ENCODE measurements around the gene PVRIG. TPM values are rescaled to one million over a fixed set of nuclear protein-coding genes. Genes with fewer than 3 reads are reported as not detected.
"Not testable (repeated sequence)": the region's sequence is repeated elsewhere in the genome, so short reads cannot be mapped to it uniquely, and the experiment has no call there.

The PVRIG gene
- total and polyA plus RNA-seq, 2 experiments from 2014 or later: 1.4 TPM; not detected in 1

DNA sequence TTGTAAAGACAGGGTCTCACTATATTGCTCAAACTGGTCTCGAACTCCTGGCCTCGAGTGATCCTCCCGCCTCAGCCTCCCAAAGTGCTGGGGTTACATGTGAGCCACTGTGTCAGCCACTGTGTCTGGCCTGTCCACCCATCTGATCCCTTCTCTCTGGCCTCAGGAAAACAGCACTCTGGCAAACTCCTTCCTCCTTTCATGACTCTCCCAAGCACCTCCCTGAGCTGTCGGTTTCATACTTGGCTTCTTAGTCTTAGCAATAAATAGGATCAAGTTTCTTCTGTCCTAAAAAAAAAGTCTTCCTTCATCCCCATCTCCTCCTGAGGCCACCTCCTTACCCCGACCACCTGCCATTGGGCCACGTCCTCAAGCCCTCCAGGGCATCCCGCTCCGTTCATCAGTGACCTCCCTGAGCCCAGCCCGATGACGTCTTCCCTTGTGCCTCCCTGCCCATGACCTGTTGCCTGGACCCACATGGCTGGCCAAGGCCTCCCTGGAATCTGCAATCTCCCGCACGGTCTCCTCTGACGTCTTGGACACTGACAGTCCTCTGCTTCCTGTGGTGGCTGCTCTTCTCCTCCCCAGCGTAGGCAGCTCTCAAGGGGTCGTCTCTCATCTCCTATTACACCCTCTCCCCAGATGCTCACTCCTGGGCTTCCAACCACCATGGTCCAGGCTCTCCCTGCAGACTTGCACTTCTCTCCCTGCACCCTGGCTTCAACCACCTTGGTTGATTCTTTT lies 26.5 kb downstream of the PVRIG start:
- 81% methylated on average over 15 of the region's 15 CpGs for WGBS (ENCODE audit: low lambda C conversion rate, missing lambda C conversion rate)

GRCh38 chr7:100246865-100247137 lies 27.1 kb downstream of the PVRIG start:
- H3K9me2 ChIP-seq (replicated peaks; ENCODE audit: insufficient read depth); DNase-seq (ENCODE audit: low spot score); H3K9me3 ChIP-seq (ENCODE audit: low read depth); H2AFZ ChIP-seq; H3K4me2 ChIP-seq; H4K20me1 ChIP-seq (ENCODE audit: insufficient read depth, poor library complexity, severe bottlenecking); H3K27me3 ChIP-seq; H3K36me3 ChIP-seq (replicated peaks; ENCODE audit: insufficient read depth, low read depth); H3K4me3 ChIP-seq: not testable (repeated sequence)
- Histone ChIP-seq H3K79me2 (peaks cover 44% of the 10 kb centered on the region), H3K4me1 (ENCODE audit: insufficient read depth) (peaks cover 11% of the 10 kb centered on the region), H3K27ac (peak overlapping the region; percentile 89)
- 94% methylated on average over 9 of the region's 9 CpGs for WGBS (ENCODE audit: low lambda C conversion rate, missing lambda C conversion rate)

More for the DNA sequence above, 26.5 kb downstream of the PVRIG start:
- H3K36me3 ChIP-seq (replicated peaks; ENCODE audit: insufficient read depth, low read depth); H3K9me2 ChIP-seq (replicated peaks; ENCODE audit: insufficient read depth); H3K4me2 ChIP-seq; DNase-seq (ENCODE audit: low spot score); H4K20me1 ChIP-seq (ENCODE audit: insufficient read depth, poor library complexity, severe bottlenecking); H3K27me3 ChIP-seq; H3K27ac ChIP-seq; H2AFZ ChIP-seq; H3K4me3 ChIP-seq; H3K9me3 ChIP-seq (ENCODE audit: low read depth): not testable (repeated sequence)
- peaks cover 44% of the 10 kb centered on the region for H3K79me2 ChIP-seq
- H3K4me1 ChIP-seq (ENCODE audit: insufficient read depth): peaks cover 11% of the 10 kb centered on the region

DNA sequence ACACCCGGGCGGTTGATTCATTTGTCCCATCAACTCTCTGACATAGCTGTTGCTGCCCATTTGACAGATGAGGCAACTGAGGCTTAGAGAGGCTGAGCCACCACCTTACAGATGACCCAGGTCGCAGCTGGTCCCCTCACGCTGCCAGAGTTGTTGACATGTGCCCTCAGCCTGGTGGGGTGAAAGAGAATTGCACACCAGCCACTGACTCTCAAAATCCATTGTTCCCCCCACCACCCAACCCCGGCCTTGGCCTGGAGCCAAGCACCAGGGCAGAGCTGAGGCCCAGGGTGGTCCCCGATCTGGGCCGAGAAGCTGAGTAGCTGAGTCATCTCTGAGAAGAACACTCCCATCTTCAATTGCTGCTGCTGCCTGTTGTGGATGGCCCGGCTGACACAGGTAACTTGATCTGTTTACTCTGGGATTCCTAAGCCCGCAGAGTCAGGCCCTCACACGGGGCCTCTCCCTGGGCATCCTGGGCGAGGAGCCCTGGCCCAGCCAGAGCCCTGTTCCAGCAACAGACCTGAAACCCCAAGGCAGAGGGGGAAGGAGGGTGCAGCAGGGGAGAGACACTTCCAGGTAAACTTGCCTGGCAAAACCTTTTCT lies 27.5 kb downstream of the PVRIG start:
- no peak for TF ChIP-seq EZH2 (IDR thresholded peaks at IDR 0.05; ENCODE audit: borderline replicate concordance)
- TF ChIP-seq, protein P1, sequence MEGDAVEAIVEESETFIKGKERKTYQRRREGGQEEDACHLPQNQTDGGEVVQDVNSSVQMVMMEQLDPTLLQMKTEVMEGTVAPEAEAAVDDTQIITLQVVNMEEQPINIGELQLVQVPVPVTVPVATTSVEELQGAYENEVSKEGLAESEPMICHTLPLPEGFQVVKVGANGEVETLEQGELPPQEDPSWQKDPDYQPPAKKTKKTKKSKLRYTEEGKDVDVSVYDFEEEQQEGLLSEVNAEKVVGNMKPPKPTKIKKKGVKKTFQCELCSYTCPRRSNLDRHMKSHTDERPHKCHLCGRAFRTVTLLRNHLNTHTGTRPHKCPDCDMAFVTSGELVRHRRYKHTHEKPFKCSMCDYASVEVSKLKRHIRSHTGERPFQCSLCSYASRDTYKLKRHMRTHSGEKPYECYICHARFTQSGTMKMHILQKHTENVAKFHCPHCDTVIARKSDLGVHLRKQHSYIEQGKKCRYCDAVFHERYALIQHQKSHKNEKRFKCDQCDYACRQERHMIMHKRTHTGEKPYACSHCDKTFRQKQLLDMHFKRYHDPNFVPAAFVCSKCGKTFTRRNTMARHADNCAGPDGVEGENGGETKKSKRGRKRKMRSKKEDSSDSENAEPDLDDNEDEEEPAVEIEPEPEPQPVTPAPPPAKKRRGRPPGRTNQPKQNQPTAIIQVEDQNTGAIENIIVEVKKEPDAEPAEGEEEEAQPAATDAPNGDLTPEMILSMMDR (IDR thresholded peaks at IDR 0.05; ENCODE audit: poor library complexity): no peak
- no peak for TF ChIP-seq EZH2phosphoT487 (IDR thresholded peaks at IDR 0.05; ENCODE audit: low read depth, severe bottlenecking, unreplicated experiment)
- no peaks in the 10 kb centered on the region for H3K27me3 ChIP-seq
- H3K27ac ChIP-seq: peak overlapping the region; percentile 89
- H3K36me3 ChIP-seq (replicated peaks; ENCODE audit: insufficient read depth, low read depth): no peaks in the 10 kb centered on the region
- peaks cover 41% of the 10 kb centered on the region for H3K79me2 ChIP-seq
- H3K9me3 ChIP-seq (ENCODE audit: low read depth): no peaks in the 10 kb centered on the region
- peaks cover 11% of the 10 kb centered on the region for H3K4me1 ChIP-seq (ENCODE audit: insufficient read depth)
- no peaks in the 10 kb centered on the region for H4K20me1 ChIP-seq (ENCODE audit: insufficient read depth, poor library complexity, severe bottlenecking)
- peak overlapping the region; percentile 31 for H3K4me2 ChIP-seq
- H2AFZ ChIP-seq: no peak overlapping the region
- no peak overlapping the region for H3K4me3 ChIP-seq
- peak; percentile 86 for DNase-seq (ENCODE audit: low spot score)
- no peaks in the 10 kb centered on the region for H3K9me2 ChIP-seq (replicated peaks; ENCODE audit: insufficient read depth)
- WGBS (ENCODE audit: low lambda C conversion rate, missing lambda C conversion rate): 32% methylated on average over 11 of the region's 11 CpGs

DNA sequence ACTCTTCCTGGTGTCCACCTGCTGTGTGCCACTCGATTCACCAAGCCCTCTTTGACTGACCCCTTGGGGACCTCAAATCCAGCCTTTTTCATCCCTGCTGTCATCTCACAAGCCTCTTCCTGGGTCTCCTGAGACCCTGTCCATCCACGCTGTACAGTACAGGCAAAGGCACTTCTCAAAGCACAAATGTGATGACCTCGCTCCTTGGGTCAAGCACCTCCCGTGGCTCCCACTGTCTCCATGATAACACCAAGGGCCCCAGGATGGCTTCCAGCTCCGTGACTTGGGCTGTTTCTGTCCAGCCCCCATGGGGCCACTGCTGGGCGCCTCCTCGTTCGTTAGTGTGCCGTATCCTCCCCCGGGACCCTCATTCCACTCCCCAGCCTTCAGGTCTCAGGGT lies 28.7 kb downstream of the PVRIG start:
- Histone ChIP-seq H3K4me1 (ENCODE audit: insufficient read depth) (peaks cover 11% of the 10 kb centered on the region), H3K4me2 (no peak overlapping the region), H4K20me1 (ENCODE audit: insufficient read depth, poor library complexity, severe bottlenecking) (no peaks in the 10 kb centered on the region), H3K27me3 (no peaks in the 10 kb centered on the region), H3K9me3 (ENCODE audit: low read depth) (no peaks in the 10 kb centered on the region), H2AFZ (no peak overlapping the region), H3K36me3 (replicated peaks; ENCODE audit: insufficient read depth, low read depth) (no peaks in the 10 kb centered on the region), H3K4me3 (no peak overlapping the region), H3K27ac (peak overlapping the region; percentile 79), H3K79me2 (peaks cover 42% of the 10 kb centered on the region), H3K9me2 (replicated peaks; ENCODE audit: insufficient read depth) (no peaks in the 10 kb centered on the region)
- TF ChIP-seq EZH2phosphoT487 (IDR thresholded peaks at IDR 0.05; ENCODE audit: low read depth, severe bottlenecking, unreplicated experiment) (no peak), EZH2 (IDR thresholded peaks at IDR 0.05; ENCODE audit: borderline replicate concordance) (no peak)
- TF ChIP-seq, protein P1 (IDR thresholded peaks at IDR 0.05; ENCODE audit: poor library complexity): no peak
- no peak for DNase-seq (ENCODE audit: low spot score)
- WGBS (ENCODE audit: low lambda C conversion rate, missing lambda C conversion rate): 90% methylated on average over 10 of the region's 10 CpGs
